ENCODE results near the gene XPO4.

- TF ChIP-seq CTCF (IDR thresholded peaks at IDR 0.05; ENCODE audit: low read depth, low read length, missing input control) = no peak
- TF ChIP-seq ZBTB33 (IDR thresholded peaks at IDR 0.05) = no peak
- no peak for TF ChIP-seq MAX (IDR thresholded peaks at IDR 0.05)
- no peak for TF ChIP-seq GABPA (IDR thresholded peaks at IDR 0.05 in 1 of 2, conservative IDR thresholded peaks at IDR 0.05 in 1 of 2)
- no peak for TF ChIP-seq TAF1 (conservative IDR thresholded peaks at IDR 0.05)
- no peak for TF ChIP-seq YY1 (IDR thresholded peaks at IDR 0.05)
Measured at GRCh38 chr13:20940083-20940482, 37.5 kb upstream of the XPO4 start.
